Measurements from ENCODE around the gene IRF6. TPM values are rescaled to one million over a fixed set of nuclear protein-coding genes. Genes with fewer than 3 reads are reported as not detected.
A peak's percentile ranks its signal among the peaks of the same experiment; 100 is the strongest.
"Not testable (repeated sequence)": the region's sequence is repeated elsewhere in the genome, so short reads cannot be mapped to it uniquely, and the experiment has no call there.

Gene IRF6
- polyA plus RNA-seq, 1 donor: 68.0 TPM

DNA sequence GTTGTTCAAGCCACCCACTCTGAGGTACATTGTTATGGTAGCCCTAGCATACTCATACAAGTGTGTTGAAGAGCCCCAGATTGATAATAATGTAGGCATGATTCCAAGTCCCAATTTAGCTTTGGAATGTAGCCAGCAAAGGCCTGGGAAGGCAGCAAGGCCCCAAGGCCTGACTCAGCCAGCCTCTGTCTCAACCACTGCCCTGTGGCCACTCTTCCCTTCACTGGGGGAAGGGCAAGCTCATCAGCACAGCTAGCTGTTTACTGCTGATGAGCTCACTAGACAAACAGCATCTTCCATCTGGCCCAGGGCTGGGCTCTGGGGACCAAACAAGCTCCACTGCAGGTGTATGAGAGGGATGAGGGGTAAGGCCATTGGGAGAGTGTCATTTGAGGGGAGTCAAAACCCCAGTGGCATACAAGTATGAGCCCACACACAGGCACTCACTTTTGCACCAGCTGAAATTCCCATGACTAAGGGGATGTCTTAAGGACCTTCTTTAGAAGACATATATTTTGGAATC, 2.2 kb upstream of the IRF6 start:
- Histone ChIP-seq H3K4me3 (ENCODE audit: low read length) (no peak overlapping the region), H3K36me3 (ENCODE audit: control insufficient read depth, insufficient read depth, low read length) (no peaks in the 10 kb centered on the region), H3K4me1 (ENCODE audit: control insufficient read depth, insufficient read depth, low read length) (peaks cover 43% of the 10 kb centered on the region), H3K27me3 (ENCODE audit: control insufficient read depth, insufficient read depth, low read length) (no peaks in the 10 kb centered on the region), H3K9me3 (ENCODE audit: control insufficient read depth, low read depth, low read length) (no peaks in the 10 kb centered on the region), H3K27ac (ENCODE audit: low read length) (peak overlapping the region; percentile 95)
- DNase-seq: peak; percentile 90 to 94

DNA sequence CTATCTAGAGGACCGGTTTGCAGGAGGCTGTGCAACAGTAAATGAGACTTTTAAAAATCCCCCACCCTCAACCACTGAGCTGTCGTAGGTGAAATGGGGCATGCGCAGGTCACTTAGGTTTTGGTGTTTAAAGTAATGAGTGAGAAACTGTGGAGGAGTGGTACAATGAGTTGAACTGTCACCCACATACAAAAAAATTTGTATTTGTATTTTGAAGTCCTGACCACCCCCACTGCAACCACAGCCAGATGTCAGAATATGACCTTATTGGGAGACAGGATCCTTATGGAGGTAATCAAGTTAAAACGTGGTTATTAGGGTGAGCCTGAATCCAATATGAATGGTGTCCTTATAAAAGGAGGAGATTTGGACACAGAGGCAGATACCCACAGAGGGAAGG, 1.6 kb upstream of the IRF6 start:
- WGBS (ENCODE audit: insufficient coverage, low lambda C conversion rate): no CpG with 5 or more reads among the region's 4 CpGs
- H3K4me1 ChIP-seq (ENCODE audit: control insufficient read depth, insufficient read depth, low read length): peaks cover 49% of the 10 kb centered on the region
- H3K27ac ChIP-seq (ENCODE audit: low read length): peak overlapping the region; percentile 95
- no peaks in the 10 kb centered on the region for H3K36me3 ChIP-seq (ENCODE audit: control insufficient read depth, insufficient read depth, low read length)
- no peak for DNase-seq
- H3K9me3 ChIP-seq (ENCODE audit: control insufficient read depth, low read depth, low read length): no peaks in the 10 kb centered on the region
- H3K4me3 ChIP-seq (ENCODE audit: low read length): no peak overlapping the region
- H3K27me3 ChIP-seq (ENCODE audit: control insufficient read depth, insufficient read depth, low read length): no peaks in the 10 kb centered on the region

DNA sequence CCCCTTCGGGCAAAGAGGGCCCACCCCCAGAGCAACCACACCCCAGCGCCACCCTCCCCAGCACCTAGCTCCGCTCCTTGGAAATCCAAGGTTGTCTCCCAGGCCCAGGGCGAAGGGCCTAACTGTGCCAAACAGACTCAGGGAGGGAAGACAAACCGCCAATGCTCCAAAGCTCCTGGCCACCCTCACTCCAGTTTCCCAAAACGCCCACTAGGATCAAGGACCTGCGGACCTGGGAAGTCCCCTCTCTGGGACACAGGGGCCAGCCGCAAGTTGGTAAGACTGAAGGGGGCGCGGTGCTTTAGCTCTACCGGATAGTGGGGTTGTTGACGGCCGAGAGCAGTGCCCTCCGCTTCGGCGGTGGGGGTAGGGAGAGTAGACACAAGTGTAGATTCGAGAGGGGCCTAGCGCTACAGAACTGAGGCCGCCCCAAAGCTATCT, 581 bp downstream of the IRF6 start:
- DNase-seq: peak in 1 of 2 donors; percentile 68
- no CpG with 5 or more reads among the region's 19 CpGs for WGBS (ENCODE audit: insufficient coverage, low lambda C conversion rate)
- peak overlapping the region; percentile 94 for H3K4me3 ChIP-seq (ENCODE audit: low read length)
- peaks cover 11% of the 10 kb centered on the region for H3K36me3 ChIP-seq (ENCODE audit: control insufficient read depth, insufficient read depth, low read length)
- no peaks in the 10 kb centered on the region for H3K9me3 ChIP-seq (ENCODE audit: control insufficient read depth, low read depth, low read length)
- peak overlapping the region; percentile 95 for H3K27ac ChIP-seq (ENCODE audit: low read length)
- H3K4me1 ChIP-seq (ENCODE audit: control insufficient read depth, insufficient read depth, low read length): peaks cover 57% of the 10 kb centered on the region
- no peaks in the 10 kb centered on the region for H3K27me3 ChIP-seq (ENCODE audit: control insufficient read depth, insufficient read depth, low read length)

DNA sequence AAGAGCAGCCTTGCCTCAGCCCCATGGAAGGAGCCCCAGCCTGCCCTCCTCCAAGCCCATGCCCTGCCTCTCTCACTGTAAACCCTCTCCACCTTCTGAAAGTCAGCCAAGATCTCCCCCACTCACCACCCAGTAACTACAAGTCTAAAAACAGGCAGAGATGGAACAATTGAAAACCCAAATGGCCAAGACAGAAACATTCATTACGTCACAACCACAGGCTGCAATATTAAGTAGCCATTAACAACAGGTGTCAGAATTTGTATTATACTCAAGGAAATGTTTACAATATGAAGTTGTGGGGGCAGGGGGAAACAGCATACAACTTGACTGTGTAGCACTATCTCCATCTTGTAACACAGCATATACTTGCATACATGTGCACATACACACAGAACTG, 2.4 kb downstream of the IRF6 start:
- no peak for DNase-seq
- Histone ChIP-seq H3K9me3 (ENCODE audit: control insufficient read depth, low read depth, low read length) (no peaks in the 10 kb centered on the region), H3K4me1 (ENCODE audit: control insufficient read depth, insufficient read depth, low read length) (peaks cover 46% of the 10 kb centered on the region), H3K36me3 (ENCODE audit: control insufficient read depth, insufficient read depth, low read length) (peaks cover 24% of the 10 kb centered on the region), H3K27me3 (ENCODE audit: control insufficient read depth, insufficient read depth, low read length) (no peaks in the 10 kb centered on the region), H3K4me3 (ENCODE audit: low read length) (no peak overlapping the region), H3K27ac (ENCODE audit: low read length) (peak overlapping the region; percentile 11)
- no CpG with 5 or more reads among the region's 1 CpG for WGBS (ENCODE audit: insufficient coverage, low lambda C conversion rate)

DNA sequence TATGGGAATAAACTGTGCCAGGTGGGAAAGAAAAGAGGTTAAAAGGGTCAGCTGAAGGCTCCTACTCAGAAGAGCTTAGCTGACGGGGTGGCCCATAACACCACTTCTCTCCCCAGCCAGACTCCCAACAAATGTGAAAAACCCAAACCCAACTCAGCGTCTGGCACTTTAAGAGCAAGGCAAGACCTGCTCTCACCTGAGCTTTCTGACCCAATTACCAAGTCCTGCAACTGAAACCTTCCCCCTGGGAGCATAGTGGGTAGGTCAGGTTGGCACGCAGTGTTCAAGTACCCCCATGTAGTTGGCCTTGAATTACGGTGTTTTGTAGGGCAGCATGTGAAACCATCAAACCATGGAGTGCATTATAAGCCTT, 3.2 kb downstream of the IRF6 start:
- Histone ChIP-seq H3K36me3 (ENCODE audit: control insufficient read depth, insufficient read depth, low read length) (peaks cover 24% of the 10 kb centered on the region), H3K4me3 (ENCODE audit: low read length) (no peak overlapping the region), H3K27ac (ENCODE audit: low read length) (peak overlapping the region; percentile 13), H3K9me3 (ENCODE audit: control insufficient read depth, low read depth, low read length) (no peaks in the 10 kb centered on the region), H3K27me3 (ENCODE audit: control insufficient read depth, insufficient read depth, low read length) (no peaks in the 10 kb centered on the region), H3K4me1 (ENCODE audit: control insufficient read depth, insufficient read depth, low read length) (peaks cover 41% of the 10 kb centered on the region)
- no CpG with 5 or more reads among the region's 4 CpGs for WGBS (ENCODE audit: insufficient coverage, low lambda C conversion rate)
- no peak for DNase-seq

DNA sequence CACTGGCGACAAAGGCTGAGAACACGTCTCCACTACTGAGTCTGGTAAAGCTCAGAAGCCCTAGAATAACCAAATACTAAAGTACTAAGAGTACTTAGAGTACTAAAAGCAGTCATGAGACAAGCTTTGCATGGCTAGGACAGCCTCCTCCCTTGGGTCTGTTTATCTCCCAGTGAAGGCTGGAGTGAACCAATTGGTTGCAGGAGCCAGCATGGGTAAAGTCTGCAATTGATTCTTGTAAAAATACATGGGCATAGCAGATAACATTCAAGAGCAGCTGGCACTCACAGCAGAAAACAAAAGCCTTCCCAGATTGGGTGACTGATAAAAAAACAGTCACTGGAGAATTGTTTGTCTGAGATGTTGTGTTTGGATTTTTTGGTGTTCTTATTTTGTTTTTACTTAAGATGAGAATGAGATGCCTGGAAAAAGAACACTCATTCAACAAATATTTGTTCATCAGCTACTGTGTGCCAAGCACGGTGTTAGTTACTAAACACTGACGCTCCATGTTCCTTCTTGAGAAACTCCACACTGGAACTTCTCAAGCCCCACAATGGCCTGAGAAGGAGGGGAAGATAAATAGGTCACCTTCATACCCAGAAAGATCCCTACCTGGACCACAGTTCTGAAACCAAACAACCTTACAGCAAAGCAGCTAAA, 3.7 kb downstream of the IRF6 start:
- H3K9me3 ChIP-seq (ENCODE audit: control insufficient read depth, low read depth, low read length): no peaks in the 10 kb centered on the region
- no peak overlapping the region for H3K4me3 ChIP-seq (ENCODE audit: low read length)
- H3K36me3 ChIP-seq (ENCODE audit: control insufficient read depth, insufficient read depth, low read length): peaks cover 24% of the 10 kb centered on the region
- H3K27ac ChIP-seq (ENCODE audit: low read length): peak overlapping the region; percentile 71
- peaks cover 41% of the 10 kb centered on the region for H3K4me1 ChIP-seq (ENCODE audit: control insufficient read depth, insufficient read depth, low read length)
- no CpG with 5 or more reads among the region's 4 CpGs for WGBS (ENCODE audit: insufficient coverage, low lambda C conversion rate)
- H3K27me3 ChIP-seq (ENCODE audit: control insufficient read depth, insufficient read depth, low read length): no peaks in the 10 kb centered on the region
- DNase-seq: peak; percentile 42 to 73

DNA sequence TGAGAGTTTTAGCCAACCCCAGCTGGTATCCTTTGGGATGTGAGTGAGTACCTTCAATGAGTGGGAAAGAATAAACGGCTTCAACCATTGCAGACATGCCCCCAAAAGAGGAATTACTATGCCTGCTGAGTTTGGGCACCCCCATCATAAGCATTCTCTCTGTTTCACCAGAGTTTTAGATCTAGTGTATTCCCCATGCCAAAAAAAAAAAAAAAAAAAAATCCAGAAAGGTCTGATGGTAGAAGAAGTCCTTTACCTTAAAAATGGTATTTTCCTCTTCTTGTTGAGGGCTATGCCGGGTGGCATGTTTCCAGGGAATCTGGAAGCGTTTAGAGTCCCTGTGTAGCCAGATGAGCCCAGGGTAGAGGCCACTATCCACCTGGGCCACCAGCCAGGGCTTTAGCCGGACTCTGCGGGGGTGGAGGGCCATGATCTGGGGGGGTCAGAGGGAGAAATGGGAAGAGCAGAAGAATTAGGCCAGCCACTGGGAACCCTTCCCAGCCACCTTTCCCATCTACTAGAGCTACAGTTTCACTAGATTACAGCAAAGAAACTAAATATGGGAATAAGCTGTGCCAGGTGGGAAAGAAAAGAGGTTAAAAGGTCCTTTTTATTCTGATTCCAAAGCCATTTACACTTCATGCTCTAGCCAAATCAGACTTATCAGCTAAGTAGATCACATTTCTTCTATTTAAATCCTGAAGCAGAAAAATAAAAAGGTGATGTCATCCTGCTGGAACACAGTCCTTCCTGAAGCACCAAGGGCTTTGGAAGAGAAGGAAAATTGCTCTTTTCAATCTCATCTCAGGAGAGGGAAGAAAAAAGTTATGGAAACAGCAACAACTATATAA, 4.7 kb downstream of the IRF6 start:
- H3K9me3 ChIP-seq (ENCODE audit: control insufficient read depth, low read depth, low read length): no peaks in the 10 kb centered on the region
- no peak for DNase-seq
- no CpG with 5 or more reads among the region's 5 CpGs for WGBS (ENCODE audit: insufficient coverage, low lambda C conversion rate)

DNA sequence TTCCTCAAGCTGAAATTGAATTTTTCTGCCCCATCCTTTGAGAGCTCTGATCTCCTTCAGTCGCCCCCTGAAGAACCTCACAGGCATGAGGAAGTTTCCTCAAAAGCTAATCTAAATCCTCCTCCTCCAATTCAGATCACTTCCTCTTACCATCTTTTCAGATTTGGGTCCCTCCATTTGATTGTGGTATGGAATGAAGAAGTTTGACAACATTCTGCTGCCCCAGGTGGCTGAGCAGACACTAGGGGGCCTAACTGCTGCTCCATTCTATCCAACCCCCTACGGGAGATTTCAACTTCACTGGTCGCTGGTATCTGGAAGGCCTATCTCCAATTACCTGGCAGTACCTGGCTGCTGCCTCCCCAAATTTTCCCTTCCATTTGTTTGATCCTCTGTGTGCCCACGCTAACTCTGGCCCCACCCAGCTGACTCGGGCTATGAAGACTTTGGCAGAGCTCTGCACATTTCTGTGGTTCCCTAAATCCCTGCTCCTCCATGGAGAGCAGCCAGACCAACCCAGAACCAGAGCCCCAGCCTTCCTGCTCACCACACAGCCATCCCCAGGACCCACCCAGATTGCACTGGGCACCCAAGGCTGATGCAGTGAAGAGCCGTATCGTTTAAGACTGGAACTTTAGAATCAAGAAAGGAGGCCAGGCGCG, 7.8 kb downstream of the IRF6 start:
- Histone ChIP-seq H3K27me3 (ENCODE audit: control insufficient read depth, insufficient read depth, low read length) (no peaks in the 10 kb centered on the region), H3K36me3 (ENCODE audit: control insufficient read depth, insufficient read depth, low read length) (peaks cover 44% of the 10 kb centered on the region), H3K9me3 (ENCODE audit: control insufficient read depth, low read depth, low read length) (no peaks in the 10 kb centered on the region), H3K4me3 (ENCODE audit: low read length) (no peak overlapping the region), H3K4me1 (ENCODE audit: control insufficient read depth, insufficient read depth, low read length) (peaks cover 42% of the 10 kb centered on the region), H3K27ac (ENCODE audit: low read length) (peak overlapping the region; percentile 66)
- DNase-seq: no peak
- no CpG with 5 or more reads among the region's 9 CpGs for WGBS (ENCODE audit: insufficient coverage, low lambda C conversion rate)

More for the DNA sequence above, 4.7 kb downstream of the IRF6 start:
- peaks cover 41% of the 10 kb centered on the region for H3K4me1 ChIP-seq (ENCODE audit: control insufficient read depth, insufficient read depth, low read length)
- no peaks in the 10 kb centered on the region for H3K27me3 ChIP-seq (ENCODE audit: control insufficient read depth, insufficient read depth, low read length)
- peaks cover 24% of the 10 kb centered on the region for H3K36me3 ChIP-seq (ENCODE audit: control insufficient read depth, insufficient read depth, low read length)
- peak overlapping the region; percentile 71 for H3K27ac ChIP-seq (ENCODE audit: low read length)
- no peak overlapping the region for H3K4me3 ChIP-seq (ENCODE audit: low read length)

DNA sequence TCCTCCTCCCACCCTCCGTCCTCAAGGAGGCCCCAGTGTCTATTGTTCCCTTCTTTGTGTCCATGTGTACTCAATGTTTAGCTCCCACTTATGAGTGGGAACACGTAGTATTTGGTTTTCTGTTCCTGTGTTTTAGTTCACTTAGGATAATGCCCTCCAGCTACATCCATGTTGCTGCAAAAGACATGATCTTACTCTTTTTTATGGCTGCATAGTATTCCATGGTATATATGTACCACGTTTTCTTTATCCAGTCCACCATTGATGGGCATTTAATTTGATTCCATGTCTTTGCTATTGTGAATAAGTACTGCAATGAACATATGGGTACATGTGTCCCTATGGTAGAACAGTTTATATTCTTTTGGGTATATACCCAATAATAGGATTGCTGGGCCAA, 12.2 kb downstream of the IRF6 start:
- H3K27ac ChIP-seq (ENCODE audit: low read length): not testable (repeated sequence)
- peaks cover 57% of the 10 kb centered on the region for H3K4me1 ChIP-seq (ENCODE audit: control insufficient read depth, insufficient read depth, low read length)
- no CpG with 5 or more reads among the region's 3 CpGs for WGBS (ENCODE audit: insufficient coverage, low lambda C conversion rate)

DNA sequence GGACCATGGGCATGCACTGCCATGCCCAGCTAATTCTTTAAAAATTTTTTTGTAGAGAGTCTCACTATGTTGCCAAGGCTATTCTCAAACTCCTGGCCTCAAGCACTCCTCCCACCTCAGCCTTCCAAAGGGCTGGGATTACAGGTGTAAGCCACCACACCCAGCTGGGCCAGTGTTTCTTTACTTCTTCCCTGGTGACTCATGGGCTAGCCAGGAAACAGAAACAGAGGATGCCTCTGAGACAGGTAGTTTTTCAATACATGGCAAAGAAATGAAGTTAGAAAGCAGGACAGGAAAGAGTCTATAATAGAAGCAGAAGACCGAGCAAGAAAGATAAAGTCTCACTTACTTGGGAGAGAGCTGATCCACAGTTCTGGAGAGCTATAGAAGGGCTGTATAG, 14.0 kb downstream of the IRF6 start:
- Histone ChIP-seq H3K4me3 (ENCODE audit: low read length) (no peak overlapping the region), H3K27me3 (ENCODE audit: control insufficient read depth, insufficient read depth, low read length) (no peaks in the 10 kb centered on the region), H3K36me3 (ENCODE audit: control insufficient read depth, insufficient read depth, low read length) (peaks cover 60% of the 10 kb centered on the region), H3K4me1 (ENCODE audit: control insufficient read depth, insufficient read depth, low read length) (peaks cover 60% of the 10 kb centered on the region), H3K9me3 (ENCODE audit: control insufficient read depth, low read depth, low read length) (no peaks in the 10 kb centered on the region), H3K27ac (ENCODE audit: low read length) (peak overlapping the region; percentile 78)
- DNase-seq: peak; percentile 29 to 60
- WGBS (ENCODE audit: insufficient coverage, low lambda C conversion rate): no CpG with 5 or more reads among the region's 1 CpG

More for the DNA sequence above, 12.2 kb downstream of the IRF6 start:
- not testable (repeated sequence) for DNase-seq; H3K9me3 ChIP-seq (ENCODE audit: control insufficient read depth, low read depth, low read length); H3K27me3 ChIP-seq (ENCODE audit: control insufficient read depth, insufficient read depth, low read length); H3K4me3 ChIP-seq (ENCODE audit: low read length)
- H3K36me3 ChIP-seq (ENCODE audit: control insufficient read depth, insufficient read depth, low read length): peaks cover 46% of the 10 kb centered on the region
